ENCODE measurements around the gene TMTC3.
A peak's percentile ranks its signal among the peaks of the same experiment; 100 is the strongest.

The TMTC3 gene

DNA sequence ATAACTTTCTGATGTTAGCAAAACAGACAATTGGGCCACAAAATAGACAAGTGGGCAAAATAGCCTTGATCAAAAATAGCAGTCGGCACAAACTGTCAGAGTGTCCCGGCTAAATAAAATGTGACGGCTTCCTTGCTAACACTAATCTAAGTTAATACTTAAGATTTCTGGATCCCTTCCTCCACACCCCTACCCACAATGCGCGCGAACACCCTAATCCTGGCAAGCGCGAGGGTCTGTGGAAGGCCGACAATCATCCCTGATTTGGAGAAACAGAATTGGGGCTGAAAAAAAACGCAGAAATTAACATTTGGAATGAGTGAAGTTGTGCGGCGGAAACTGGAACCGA lies 708 bp upstream of the TMTC3 start:
- TF ChIP-seq EP300 (IDR thresholded peaks at IDR 0.05; ENCODE audit: borderline replicate concordance) = no peak
- no peak for TF ChIP-seq REST (IDR thresholded peaks at IDR 0.05; ENCODE audit: low read depth)
- TF ChIP-seq CREB1 (IDR thresholded peaks at IDR 0.05; ENCODE audit: low read depth) = no peak
- TF ChIP-seq, protein P1, sequence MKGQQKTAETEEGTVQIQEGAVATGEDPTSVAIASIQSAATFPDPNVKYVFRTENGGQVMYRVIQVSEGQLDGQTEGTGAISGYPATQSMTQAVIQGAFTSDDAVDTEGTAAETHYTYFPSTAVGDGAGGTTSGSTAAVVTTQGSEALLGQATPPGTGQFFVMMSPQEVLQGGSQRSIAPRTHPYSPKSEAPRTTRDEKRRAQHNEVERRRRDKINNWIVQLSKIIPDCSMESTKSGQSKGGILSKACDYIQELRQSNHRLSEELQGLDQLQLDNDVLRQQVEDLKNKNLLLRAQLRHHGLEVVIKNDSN (IDR thresholded peaks at IDR 0.05) = no peak
- no peak for TF ChIP-seq ZBTB7A (IDR thresholded peaks at IDR 0.05; ENCODE audit: low read depth)
- TF ChIP-seq MAX (IDR thresholded peaks at IDR 0.05) = no peak
- TF ChIP-seq TAF1 (IDR thresholded peaks at IDR 0.05; ENCODE audit: low read depth) = no peak
- TF ChIP-seq NFIC (IDR thresholded peaks at IDR 0.05) = no peak
- no peak for TF ChIP-seq CEBPB (IDR thresholded peaks at IDR 0.05)
- no peak for TF ChIP-seq YY1 (IDR thresholded peaks at IDR 0.05; ENCODE audit: low read depth)

DNA sequence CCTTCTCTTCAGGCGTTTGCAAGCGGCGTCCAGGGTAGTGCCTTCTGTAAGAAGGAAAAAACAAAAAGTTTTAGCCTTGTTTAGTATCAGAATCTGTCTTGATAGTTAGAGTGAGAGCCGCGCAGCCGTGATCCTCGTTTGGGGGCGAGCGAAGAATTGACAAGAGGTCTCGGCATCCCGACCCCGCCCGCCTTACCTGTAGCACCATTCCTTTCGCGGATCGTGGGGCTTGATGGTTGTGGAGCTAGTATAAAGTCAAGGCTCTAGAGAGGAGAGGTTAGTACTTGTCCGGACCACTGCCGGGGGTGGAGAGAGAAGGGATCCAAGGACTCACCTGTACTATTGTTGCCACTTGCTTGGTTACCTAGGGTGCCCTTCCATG lies 494 bp downstream of the TMTC3 start:
- TF ChIP-seq TAF1 (IDR thresholded peaks at IDR 0.05; ENCODE audit: low read depth) = no peak

DNA sequence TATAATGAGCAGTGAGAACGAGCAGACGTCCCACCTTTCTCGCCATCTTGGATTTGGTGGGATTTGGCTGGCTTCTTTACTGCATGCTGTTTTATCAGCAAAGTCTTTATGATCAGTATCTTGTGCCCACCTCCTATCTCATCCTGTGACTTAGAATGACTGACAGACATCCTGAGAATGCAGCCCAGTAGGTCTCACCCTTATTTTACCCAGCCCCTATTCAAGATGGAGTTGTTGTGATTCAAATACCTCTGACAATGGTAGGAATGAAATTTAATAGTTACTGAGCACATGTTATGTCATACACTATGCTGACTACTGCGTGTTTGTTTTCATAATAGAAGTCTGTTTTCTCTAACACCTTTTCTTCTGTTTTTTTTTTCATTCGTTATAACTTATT lies 1.9 kb downstream of the TMTC3 start:
- TF ChIP-seq CEBPB (IDR thresholded peaks at IDR 0.05) (no peak), TAF1 (IDR thresholded peaks at IDR 0.05; ENCODE audit: low read depth) (no peak)

DNA sequence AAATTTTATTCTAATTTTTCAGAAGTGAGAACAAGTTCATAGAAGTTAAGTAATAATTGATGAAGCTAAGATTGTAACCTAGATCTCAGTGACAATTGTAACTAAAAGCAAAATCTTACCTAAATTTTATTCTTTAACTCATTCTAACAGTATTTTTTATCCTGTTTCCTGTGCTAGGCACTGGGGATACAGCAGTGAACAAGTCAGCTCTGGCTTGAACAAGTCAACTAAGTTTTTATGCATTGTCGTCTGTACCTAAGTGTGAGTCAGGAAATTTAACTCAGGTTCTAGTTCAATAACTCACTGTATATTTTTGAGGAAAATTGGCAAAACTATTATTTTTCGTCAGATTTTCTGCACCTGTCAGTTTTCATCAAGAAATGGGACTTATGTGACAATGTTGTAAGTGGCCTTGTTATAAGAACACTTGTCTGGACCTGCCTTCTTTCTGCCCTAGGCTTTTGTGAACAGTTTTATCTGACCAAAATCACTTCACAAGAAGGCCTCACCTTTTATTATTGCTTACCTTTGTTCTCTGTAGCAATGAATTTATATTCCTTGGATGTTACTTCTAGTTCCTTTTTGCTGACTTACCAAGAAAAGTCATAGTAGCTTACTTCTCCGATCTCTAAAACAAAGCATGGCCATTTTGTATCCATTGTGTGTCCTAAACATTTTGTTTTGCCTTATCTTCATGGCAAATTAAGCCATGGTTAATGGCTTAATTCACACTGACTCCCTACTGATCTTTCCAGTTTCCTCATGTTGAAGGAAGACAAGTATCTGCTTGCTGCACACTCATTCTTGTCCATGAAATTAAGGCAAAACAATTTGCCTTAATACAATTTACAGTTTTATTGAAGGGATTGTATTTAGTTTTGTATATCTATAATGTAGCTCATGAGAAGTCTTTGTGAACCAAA lies 2.7 kb downstream of the TMTC3 start:
- TF ChIP-seq EP300 (IDR thresholded peaks at IDR 0.05; ENCODE audit: borderline replicate concordance) (no peak), MAX (IDR thresholded peaks at IDR 0.05) (no peak), REST (IDR thresholded peaks at IDR 0.05; ENCODE audit: low read depth) (no peak), TCF12 (IDR thresholded peaks at IDR 0.05; ENCODE audit: low read depth) (no peak), CREB1 (IDR thresholded peaks at IDR 0.05; ENCODE audit: low read depth) (no peak)

- TF ChIP-seq YY1 (IDR thresholded peaks at IDR 0.05; ENCODE audit: low read depth) (no peak), EGR1 (IDR thresholded peaks at IDR 0.05) (no peak)
Measured at GRCh38 chr12:88145567-88146505, 3.7 kb downstream of the TMTC3 start.

DNA sequence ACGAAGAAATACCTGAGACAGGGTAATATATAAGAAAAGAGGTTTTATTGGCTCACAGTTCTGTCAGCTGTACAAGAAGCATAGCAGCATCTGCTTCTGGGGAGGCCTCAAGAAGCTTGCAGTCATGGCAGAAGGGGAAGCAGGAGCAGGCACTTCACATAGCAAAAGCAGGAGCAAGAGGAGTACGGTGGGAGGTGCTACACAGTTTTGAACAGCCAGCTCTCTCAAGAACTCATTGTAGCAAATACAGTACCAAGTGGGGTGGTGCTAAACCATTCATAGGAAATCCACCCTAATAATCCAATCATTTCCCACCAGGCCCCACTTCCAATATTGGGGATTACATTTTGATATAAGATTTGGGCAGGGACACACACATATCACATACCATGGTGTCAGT lies 8.0 kb downstream of the TMTC3 start:
- TF ChIP-seq, protein P1 (IDR thresholded peaks at IDR 0.05) = no peak
- TF ChIP-seq RAD21 (IDR thresholded peaks at IDR 0.05; ENCODE audit: low read depth) = no peak
- TF ChIP-seq EP300 (IDR thresholded peaks at IDR 0.05; ENCODE audit: borderline replicate concordance) = no peak
- no peak for TF ChIP-seq TAF1 (IDR thresholded peaks at IDR 0.05; ENCODE audit: low read depth)
- TF ChIP-seq CREB1 (IDR thresholded peaks at IDR 0.05; ENCODE audit: low read depth) = no peak

DNA sequence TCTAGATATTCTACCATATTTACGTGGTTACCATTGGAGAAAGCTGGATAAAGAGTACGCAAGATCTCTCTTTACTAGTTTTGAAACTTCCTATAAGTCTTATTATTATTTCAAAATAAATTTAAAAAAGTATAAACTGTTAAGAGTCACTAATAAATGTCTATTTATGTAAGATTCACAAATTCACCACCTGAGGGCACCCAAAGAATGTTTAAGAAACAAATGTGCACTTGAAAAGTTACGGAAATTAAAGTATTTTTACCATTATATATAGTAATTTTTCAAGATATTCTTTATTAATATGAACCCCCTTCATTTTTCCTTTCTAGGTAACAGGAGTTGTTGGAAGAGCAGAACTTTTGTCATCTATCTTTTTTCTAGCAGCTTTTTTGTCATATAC lies 11.9 kb downstream of the TMTC3 start:
- TF ChIP-seq, protein P1 (IDR thresholded peaks at IDR 0.05) = no peak
- peak; percentile 24 for TF ChIP-seq RAD21 (IDR thresholded peaks at IDR 0.05; ENCODE audit: low read depth)
